ENCODE measurements around the gene LONP2.

- TF ChIP-seq CTCF (IDR thresholded peaks at IDR 0.05) (peak in 1 of 3 experiments; percentile 27), POLR2A (IDR thresholded peaks at IDR 0.05; ENCODE audit: low read depth) (no peak), POLR2AphosphoS5 (IDR thresholded peaks at IDR 0.05) (no peak), EP300 (IDR thresholded peaks at IDR 0.05) (no peak)
Measured at GRCh38 chr16:48231727-48232492, 12.2 kb upstream of the LONP2 start.

Measured in esophagus muscularis mucosa (tissue), 4 donors.